SU-DHL-6 (cell line): ENCODE results near the gene ACTN4.

Source experiments
- H2AFZ ChIP-seq: fragments of 200-600 bp; sonication (generic); 2 replicates; pipeline ENCODE4 v1.6.1; 2014; ENCODE audit warnings: low read depth, mild to moderate bottlenecking, moderate library complexity, mixed read lengths, antibody characterized with exemption, low read length; ENCODE audit not compliant: severe bottlenecking
- H3F3A ChIP-seq: fragments of 200-600 bp; shearing (Covaris generic); 2 replicates; pipeline ENCODE4 v1.6.0; 2016; ENCODE audit warnings: antibody characterized with exemption, mild to moderate bottlenecking; ENCODE audit not compliant: insufficient read depth
- H3K27ac ChIP-seq: fragments of 200-600 bp; sonication (generic); 2 replicates; pipeline ENCODE4 v1.5.1; 2016; ENCODE audit warnings: low read depth, mild to moderate bottlenecking, low read length, moderate library complexity, mixed read lengths
- H3K27me3 ChIP-seq: fragments of 200-600 bp; sonication (generic), shearing (Covaris generic); 2 replicates; pipeline ENCODE4 v1.6.0; 2014; ENCODE audit warnings: mild to moderate bottlenecking, low read length
- H3K36me3 ChIP-seq: fragments of 200-600 bp; sonication (generic); 2 replicates; pipeline ENCODE4 v1.6.1; 2014; ENCODE audit warnings: mild to moderate bottlenecking, low read length, mixed read lengths
- H3K4me2 ChIP-seq: fragments of 300-600, 200-600 bp; shearing (Covaris generic), sonication (generic); 2 replicates; pipeline ENCODE4 v1.6.0; 2014; ENCODE audit warnings: low read length, low read depth, mild to moderate bottlenecking; ENCODE audit not compliant: poor library complexity, severe bottlenecking
- H3K4me3 ChIP-seq: fragments of 200-600 bp; sonication (generic); 2 replicates; pipeline ENCODE4 v1.5.1; 2014; ENCODE audit warnings: antibody characterized with exemption, low read length, mild to moderate bottlenecking, mixed read lengths; ENCODE audit not compliant: insufficient read depth, poor library complexity, severe bottlenecking
- H3K79me2 ChIP-seq: fragments of 200-600 bp; sonication (generic); 2 replicates; pipeline ENCODE4 v1.6.1; 2014; ENCODE audit warnings: mild to moderate bottlenecking, low read length, moderate library complexity; ENCODE audit not compliant: insufficient read depth
- H3K9ac ChIP-seq: fragments of 200-600 bp; sonication (generic); 2 replicates; pipeline ENCODE4 v1.7.0; 2014; ENCODE audit warnings: mild to moderate bottlenecking, low read length
- H3K9me2 ChIP-seq: fragments of 200-600 bp; sonication (generic); replicated peaks from 2 replicates; pipeline ENCODE4 v1.6.1; 2014; ENCODE audit warnings: low read length; ENCODE audit not compliant: insufficient read depth
- H3K9me3 ChIP-seq: fragments of 200-600 bp; sonication (generic); 2 replicates; pipeline ENCODE4 v1.6.1; 2014; ENCODE audit warnings: low read length, mixed read lengths; ENCODE audit not compliant: insufficient read depth
- H4K20me1 ChIP-seq: fragments of 200-600 bp; sonication (generic); 2 replicates; pipeline ENCODE4 v1.6.1; 2014; ENCODE audit warnings: low read depth, mild to moderate bottlenecking, antibody characterized with exemption, low read length, moderate library complexity, mixed read lengths
- CTCF ChIP-seq: fragments of 200-600 bp; sonication (generic); IDR thresholded peaks from one replicate; pipeline ENCODE4 v1.5.1; 2017; ENCODE audit warnings: antibody characterized with exemption, mild to moderate bottlenecking, low read length, moderate library complexity; ENCODE audit not compliant: insufficient read depth, poor library complexity, severe bottlenecking
- EZH2phosphoT487 ChIP-seq: fragments of 200-600 bp; sonication (generic), shearing (Covaris generic); conservative IDR thresholded peaks from 2 replicates; pipeline ENCODE4 v1.6.1; 2018; ENCODE audit warnings: mild to moderate bottlenecking, antibody characterized with exemption, low read length, moderate library complexity, mixed read lengths

The ACTN4 gene

GRCh38 chr19:38639679-38640078 lies 7.8 kb upstream of the ACTN4 start:
- Histone ChIP-seq H3K36me3 (no peaks in the 10 kb centered on the region), H3K4me2 (no peak overlapping the region), H3K79me2 (no peaks in the 10 kb centered on the region), H3F3A (no peaks in the 10 kb centered on the region), H3K9ac (no peak overlapping the region), H3K9me2 (no peaks in the 10 kb centered on the region), H4K20me1 (no peaks in the 10 kb centered on the region), H3K27ac (no peak overlapping the region), H2AFZ (no peak overlapping the region), H3K27me3 (no peaks in the 10 kb centered on the region), H3K4me3 (no peak overlapping the region), H3K9me3 (no peaks in the 10 kb centered on the region)
- no peak for TF ChIP-seq CTCF

DNA sequence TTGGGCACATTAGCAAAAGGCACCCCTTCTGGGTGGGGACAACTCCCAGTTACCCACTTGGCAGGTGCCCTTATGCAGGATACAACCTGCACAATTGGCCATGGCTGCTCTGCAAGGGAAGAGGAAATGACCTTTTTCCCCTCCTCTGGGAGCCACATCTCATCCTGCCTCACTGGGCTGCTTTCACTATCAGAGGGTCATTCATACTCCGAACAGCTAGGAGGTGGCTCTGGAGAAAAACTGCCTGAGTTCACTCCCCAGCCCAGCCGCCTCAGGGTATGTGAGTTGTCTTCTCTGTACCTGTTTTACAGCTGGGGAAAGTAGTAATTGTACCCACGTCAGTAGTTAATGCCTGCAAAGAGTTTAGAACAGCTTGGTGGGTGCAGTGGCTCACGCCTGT lies 7.1 kb upstream of the ACTN4 start:
- Histone ChIP-seq H3F3A (no peaks in the 10 kb centered on the region), H3K9me3 (no peaks in the 10 kb centered on the region), H4K20me1 (no peaks in the 10 kb centered on the region), H3K79me2 (no peaks in the 10 kb centered on the region), H3K9me2 (no peaks in the 10 kb centered on the region), H3K27ac (no peak overlapping the region), H2AFZ (no peak overlapping the region), H3K4me3 (no peak overlapping the region), H3K27me3 (no peaks in the 10 kb centered on the region), H3K4me2 (no peak overlapping the region), H3K9ac (no peak overlapping the region), H3K36me3 (no peaks in the 10 kb centered on the region)
- TF ChIP-seq EZH2phosphoT487: no peak
- TF ChIP-seq CTCF: no peak

- Histone ChIP-seq H3K4me3 (no peak overlapping the region), H3K4me2 (no peak overlapping the region), H2AFZ (no peak overlapping the region), H3K9me3 (no peaks in the 10 kb centered on the region), H3F3A (no peaks in the 10 kb centered on the region), H3K36me3 (no peaks in the 10 kb centered on the region), H3K79me2 (no peaks in the 10 kb centered on the region), H3K27me3 (no peaks in the 10 kb centered on the region), H3K27ac (no peak overlapping the region), H4K20me1 (no peaks in the 10 kb centered on the region), H3K9me2 (no peaks in the 10 kb centered on the region), H3K9ac (no peak overlapping the region)
- no peak for TF ChIP-seq CTCF
- TF ChIP-seq EZH2phosphoT487: no peak
These were observed 5.3 kb upstream of the ACTN4 start for GRCh38 chr19:38642176-38642575.

GRCh38 chr19:38644719-38645118 lies 2.7 kb upstream of the ACTN4 start:
- H3K4me2 ChIP-seq: no peak overlapping the region
- no peaks in the 10 kb centered on the region for H3F3A ChIP-seq
- H4K20me1 ChIP-seq: no peaks in the 10 kb centered on the region; the same call in 1 of the 2 replicates
- H3K9me2 ChIP-seq: no peaks in the 10 kb centered on the region
- H3K79me2 ChIP-seq: peaks cover 22% of the 10 kb centered on the region
- no peak overlapping the region for H3K27ac ChIP-seq
- H2AFZ ChIP-seq: no peak overlapping the region
- no peaks in the 10 kb centered on the region for H3K36me3 ChIP-seq
- H3K9ac ChIP-seq: no peak overlapping the region
- no peak for TF ChIP-seq EZH2phosphoT487
- TF ChIP-seq CTCF: no peak
- H3K27me3 ChIP-seq: no peaks in the 10 kb centered on the region
- no peaks in the 10 kb centered on the region for H3K9me3 ChIP-seq
- no peak overlapping the region for H3K4me3 ChIP-seq
